Activated CD4-positive, alpha-beta T cell treated with anti-CD3 and anti-CD28 coated beads, Interleukin-2, Interleukin-4, amounts not matched to agents 100 ng/mL and 50 ng/mL, durations not matched to agents 16 hours and 8 hours (primary cell): ENCODE data around the gene MRGPRG.
"Not testable (repeated sequence)": the region's sequence is repeated elsewhere in the genome, so short reads cannot be mapped to it uniquely, and the experiment has no call there.

ENCODE experiments used
- DNase-seq: peaks from one replicate; pipeline ENCODE4 v3.0.0-alpha.2; 2020; ENCODE audit warnings: low spot score

The MRGPRG gene, protein sequence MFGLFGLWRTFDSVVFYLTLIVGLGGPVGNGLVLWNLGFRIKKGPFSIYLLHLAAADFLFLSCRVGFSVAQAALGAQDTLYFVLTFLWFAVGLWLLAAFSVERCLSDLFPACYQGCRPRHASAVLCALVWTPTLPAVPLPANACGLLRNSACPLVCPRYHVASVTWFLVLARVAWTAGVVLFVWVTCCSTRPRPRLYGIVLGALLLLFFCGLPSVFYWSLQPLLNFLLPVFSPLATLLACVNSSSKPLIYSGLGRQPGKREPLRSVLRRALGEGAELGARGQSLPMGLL

DNA sequence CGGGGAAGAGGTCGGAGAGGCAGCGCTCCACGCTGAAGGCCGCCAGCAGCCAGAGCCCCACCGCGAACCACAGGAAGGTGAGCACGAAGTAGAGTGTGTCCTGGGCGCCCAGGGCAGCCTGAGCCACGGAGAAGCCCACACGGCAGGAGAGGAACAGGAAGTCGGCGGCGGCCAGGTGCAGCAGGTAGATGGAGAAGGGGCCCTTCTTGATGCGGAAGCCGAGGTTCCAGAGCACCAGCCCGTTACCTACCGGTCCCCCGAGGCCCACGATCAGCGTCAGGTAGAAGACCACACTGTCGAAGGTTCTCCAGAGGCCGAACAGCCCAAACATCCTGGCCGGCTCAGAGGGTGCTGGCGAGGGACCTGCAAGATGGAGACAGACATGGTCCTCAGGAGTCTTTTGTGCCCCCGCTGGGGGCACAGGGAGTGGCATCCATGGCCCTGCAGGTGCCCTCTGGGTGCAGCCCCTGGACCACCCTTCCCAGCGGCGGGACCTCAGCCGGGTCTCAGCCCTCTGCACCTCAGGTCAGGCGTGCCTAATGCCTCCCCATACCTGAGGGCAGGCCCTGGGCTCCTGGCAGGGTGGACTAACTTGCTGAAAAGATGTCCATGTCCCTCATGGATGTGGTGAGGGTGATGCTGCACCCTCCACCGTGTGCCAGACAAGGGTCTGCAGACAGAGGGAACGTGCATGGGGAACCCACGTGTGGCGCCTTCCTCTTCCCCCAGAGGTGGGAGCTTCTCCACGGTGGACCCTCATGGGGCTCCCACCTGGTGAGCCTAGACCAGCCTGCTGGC lies at the start of gene MRGPRG:
MRGPRG (minus strand) TSS at position 331 of the 798 bp plus-strand sequence; CDS start at position 331, 0 bp downstream.
- DNase-seq = no peak

DNA sequence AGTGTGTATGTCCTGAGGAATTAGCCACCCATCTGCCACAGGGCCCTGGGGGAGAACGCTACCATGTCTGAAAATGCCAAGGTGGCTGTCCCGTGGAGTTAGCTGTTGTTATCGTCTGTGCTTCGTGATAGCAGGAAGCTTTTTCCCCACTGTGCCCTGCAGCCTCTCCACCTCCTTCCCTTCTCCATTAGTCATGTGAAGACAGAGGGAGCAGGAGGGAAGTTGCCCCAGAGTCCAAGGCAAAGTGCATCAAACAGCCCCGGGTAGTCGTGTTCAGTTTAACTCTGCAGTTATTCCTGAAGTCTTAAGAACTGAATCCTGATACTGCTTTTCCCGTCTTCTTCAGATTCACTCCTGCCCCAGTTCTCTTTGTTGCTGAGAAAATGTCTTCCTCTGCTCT lies 43.9 kb upstream of the MRGPRG start:
- not testable (repeated sequence) for DNase-seq

DNA sequence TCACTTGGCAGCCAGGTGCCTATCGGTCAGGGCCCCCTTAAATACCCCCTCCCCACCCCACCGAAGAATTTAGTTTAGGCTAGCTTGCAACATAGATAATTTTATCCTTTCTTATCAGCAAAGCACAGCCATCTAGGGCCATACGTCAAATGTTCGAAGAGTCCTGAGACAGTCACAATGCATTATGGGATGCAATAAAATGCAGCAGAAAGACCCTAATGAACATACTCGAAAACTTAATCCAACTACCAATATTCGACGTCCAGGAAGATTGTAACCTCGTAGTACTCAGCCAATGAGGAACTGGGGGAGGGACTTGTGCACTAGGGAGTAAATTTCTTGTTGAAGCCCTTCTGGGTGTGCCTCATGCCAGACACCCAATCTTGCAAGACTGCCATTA lies 43.2 kb upstream of the MRGPRG start:
- not testable (repeated sequence) for DNase-seq

DNA sequence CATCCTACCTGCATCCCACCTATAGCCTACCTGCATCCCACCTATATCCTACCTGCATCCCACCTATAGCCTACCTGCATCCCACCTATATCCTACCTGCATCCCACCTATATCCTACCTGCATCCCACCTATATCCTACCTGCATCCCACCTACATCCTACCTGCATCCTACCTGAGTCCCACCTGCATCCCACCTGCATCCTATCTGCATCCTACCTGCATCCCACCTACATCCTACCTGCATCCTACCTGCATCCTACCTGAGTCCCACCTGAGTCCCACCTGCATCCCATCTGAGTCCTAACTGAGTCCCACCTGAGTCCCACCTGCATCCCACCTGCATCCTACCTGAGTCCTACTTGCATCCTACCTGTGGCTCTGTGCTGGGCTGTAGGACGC lies 38.9 kb upstream of the MRGPRG start:
- DNase-seq = not testable (repeated sequence)

DNA sequence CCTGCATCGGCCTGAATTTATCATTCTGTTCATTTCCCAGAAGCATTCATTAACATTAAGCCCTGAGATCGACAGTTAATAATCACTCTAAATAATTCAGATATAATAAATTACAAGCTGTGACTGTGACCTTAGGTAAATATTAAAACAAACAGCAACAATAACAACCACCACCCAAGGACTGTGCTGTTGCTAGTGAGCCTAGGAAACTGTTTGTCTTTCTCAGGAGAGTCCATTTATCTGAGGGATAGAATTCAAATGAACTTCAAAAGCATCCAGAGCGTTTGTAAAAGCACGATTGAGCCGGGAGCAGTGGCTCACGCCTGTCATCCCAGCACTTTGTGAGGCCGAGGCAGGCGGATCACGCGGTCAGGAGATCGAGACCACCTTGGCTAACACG lies 36.6 kb upstream of the MRGPRG start:
- DNase-seq = not testable (repeated sequence)

DNA sequence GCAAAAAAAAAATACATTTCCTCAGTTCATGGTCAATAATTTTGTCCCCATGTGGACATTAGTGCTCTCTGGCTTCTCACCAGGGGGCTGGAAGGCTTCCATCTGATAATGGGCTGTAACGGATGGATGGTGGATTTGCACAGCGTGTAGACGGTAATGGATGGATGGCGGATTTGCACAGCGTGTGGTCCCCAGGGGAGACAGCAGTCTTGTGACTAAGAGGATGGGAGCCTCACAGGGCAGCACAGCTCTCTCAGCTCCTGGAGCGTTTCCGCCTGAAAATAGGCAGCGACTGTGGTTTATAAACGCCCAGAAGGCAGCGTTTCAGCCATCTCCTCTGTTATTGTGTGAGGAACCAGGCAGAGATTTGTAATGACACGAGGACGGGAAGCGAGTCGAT lies 36.2 kb upstream of the MRGPRG start:
- DNase-seq = not testable (repeated sequence)

DNA sequence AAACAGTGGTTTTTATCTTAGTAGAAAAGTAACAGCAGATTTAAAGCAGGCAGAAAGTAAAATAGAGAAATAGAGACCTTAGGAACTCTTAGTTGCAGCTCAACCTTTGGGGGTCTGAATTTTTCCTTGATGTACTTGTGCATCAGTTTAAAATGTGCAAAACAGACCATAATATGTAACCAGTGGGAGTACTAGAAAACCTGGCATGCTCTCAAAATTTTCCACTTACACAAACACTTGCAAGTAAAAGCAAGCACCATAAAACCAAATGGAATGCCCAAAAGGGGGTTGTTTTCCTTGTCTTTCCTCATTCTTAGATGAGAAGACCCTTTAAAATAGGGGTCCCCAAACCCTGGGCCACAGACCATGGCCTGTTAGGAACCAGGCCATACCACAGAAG lies 26.5 kb upstream of the MRGPRG start:
- DNase-seq = no peak

DNA sequence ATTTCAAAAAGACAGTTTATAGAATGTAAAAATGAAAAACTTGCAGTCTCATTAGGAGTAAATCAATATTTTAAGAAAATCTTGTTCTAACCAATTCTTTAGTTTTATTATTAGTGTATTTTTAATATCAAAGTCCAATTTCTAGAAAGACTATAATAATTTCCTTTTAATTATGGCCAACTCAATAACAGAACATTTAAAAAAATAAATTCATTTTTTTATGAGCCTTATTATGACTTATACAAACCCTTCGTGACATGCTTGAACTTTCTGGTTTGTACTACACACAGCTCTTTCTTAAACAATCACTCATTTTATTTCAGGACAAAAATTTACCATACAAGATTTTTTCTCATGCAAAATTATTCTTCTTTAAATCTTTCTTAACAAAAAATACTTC lies 25.3 kb upstream of the MRGPRG start:
- DNase-seq = no peak

DNA sequence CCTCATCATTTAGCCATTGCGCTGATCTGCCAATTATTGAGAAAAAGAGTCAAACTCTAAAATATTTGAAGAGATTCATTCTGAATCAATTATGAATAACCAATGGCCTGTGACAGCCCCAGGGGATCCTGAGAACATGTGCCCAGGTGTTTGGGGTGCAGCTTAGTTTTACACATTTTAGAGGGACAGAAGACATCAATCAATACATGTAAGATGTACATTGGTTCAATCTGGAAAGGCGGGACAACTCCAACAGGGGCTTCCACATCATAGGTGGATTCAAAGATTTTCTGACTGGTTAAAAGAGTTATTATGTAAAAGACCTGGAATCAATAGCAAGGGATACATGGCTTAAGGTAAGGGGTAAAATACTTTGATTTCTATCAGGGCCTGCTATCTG lies 18.5 kb upstream of the MRGPRG start:
- no peak for DNase-seq

DNA sequence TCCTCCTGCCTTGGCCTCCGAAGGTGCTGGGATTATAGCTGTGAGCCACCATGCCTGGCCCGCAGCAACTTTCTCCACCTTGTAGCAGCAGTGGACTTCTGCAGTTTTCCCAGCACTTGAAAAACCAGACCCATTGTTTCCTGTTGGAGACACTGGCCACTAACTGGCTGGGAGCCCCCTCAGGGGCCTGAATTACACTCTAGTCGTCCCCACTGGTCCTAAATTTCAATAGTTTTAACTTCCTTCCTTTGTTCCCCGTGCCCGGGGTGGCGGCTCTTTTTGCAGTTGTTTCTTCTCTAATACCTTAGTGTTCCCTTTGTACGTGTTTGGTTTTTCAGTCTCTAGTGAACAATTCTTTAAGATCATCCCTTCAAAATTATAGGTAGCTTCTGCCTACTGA lies 16.2 kb upstream of the MRGPRG start:
- no peak for DNase-seq

DNA sequence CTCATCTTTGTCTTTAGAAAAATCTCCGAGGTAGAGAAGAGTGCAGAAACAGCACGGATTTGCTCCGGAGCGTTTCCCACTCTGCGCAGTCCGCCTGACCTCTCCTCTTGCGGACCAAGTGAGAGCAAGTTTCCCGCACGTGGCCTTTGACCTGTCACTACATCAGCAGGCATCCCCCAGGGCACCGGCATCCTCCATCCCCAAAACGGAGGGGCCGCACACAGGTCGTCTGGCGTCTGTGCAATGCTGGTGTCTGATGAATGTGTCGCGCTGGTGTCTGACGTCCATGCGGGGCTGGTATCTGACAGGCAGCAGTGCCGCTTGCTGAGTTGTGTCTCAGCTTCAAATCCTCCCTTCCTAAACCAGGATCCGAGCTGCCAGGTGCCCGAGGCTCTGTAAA lies 14.3 kb upstream of the MRGPRG start:
- DNase-seq = no peak

DNA sequence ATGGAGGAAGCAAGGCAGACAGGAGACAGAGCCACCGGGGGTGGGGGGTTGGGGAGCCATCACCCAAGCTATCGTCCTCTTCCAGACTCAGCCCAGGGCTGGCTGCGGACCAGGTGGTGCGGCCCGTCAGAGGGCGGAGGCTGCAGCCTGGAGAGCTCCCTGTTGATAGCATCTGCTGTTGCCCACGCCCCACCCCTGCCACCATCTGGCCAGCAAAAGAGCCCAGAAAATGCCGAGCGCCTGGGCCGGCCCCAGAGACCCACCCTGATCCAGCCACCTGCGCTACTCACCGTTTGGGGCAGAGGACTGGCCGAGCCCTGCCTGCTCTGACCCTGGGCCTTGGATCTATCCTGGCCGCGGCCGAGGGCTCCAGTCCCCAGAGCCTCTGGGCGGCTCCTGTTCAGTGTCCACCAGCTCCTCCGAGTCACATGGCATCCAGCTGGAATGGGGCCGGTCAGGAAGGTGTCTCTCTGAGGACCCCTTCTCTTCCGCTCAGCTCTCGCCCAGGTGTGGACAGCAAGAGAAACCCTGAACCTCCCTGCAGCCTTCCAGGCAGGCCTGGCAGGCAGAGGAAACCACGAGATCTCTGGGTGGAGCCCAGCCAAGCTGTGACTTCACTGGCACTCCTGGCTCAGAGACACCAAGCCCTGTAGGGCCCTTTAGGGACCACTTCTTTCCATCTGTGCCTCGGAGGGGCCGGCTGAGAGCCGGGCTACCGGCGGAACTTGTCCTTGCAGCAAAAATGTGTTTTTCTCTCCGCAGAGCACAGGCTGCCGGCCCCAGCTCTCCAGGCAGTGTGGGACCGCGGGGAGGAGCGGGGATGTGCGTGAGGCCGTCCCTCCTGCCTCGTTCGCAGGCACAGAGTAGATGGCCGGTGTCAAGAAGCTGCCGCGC lies 13.5 kb upstream of the MRGPRG start, which contains the start of gene MRGPRE:
MRGPRE (minus strand) TSS at position 567 of the 894 bp plus-strand sequence. CDS start 3,618 bp downstream, outside the sequence.
- no peak for DNase-seq

DNA sequence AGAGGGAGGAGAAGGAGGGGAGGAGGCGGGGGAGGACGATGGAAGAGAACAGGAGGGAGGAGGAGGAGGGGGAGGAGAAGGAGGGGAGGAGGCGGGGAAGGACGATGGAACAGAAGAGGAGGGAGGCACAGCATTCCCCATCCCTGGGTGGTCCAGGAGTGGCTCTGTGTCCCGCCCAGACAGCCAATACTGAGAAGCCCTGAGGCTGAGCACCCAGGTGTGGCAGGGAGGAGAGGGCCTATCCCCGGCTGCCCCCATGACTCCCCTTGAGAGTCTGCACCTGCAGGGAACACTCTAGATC lies 12.9 kb upstream of the MRGPRG start:
- no peak for DNase-seq

DNA sequence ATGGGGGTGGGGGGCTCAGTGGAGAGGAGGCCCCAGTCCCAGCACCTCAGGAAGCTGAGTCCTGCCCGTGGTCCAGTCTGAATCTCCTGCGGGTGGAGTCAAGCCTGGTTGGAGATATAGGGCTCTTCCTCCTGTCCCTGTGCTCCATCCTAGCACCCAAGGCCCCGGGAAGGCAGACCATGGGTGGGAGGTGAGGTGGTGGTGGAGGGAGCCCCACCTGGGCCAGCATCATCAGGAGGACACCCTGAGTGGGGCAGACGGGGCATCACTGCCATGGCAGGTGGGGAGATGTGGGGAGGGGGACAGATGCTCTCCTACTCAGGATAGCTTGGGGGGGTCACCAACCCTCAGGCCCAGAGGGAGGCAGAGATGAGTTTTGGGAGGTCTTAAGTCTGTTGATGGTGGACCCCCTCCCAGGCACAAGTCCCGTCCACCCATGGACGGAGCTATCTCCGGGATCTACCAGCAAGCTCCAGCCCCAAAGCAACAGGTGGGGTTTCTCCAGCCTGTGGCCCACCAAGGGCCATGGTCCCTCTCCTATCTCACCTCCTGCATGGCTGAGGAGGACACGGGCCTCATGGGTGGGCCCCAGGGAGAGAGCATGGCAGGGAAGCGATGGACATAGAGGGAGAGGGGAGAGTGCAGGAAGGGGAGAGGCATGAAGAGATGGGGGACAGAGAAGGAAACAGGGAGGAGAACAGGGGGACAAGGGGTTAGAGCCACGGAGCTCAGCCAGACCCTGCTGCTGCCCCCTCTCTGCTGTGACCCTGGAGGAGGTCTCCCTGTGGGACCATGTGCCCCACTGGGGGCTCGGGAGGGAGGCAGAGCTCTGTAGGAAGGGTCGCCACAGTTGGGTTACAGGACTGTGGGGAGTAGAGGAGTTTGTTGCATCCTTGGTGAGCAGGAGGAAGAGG lies 12.3 kb upstream of the MRGPRG start:
- no peak for DNase-seq

DNA sequence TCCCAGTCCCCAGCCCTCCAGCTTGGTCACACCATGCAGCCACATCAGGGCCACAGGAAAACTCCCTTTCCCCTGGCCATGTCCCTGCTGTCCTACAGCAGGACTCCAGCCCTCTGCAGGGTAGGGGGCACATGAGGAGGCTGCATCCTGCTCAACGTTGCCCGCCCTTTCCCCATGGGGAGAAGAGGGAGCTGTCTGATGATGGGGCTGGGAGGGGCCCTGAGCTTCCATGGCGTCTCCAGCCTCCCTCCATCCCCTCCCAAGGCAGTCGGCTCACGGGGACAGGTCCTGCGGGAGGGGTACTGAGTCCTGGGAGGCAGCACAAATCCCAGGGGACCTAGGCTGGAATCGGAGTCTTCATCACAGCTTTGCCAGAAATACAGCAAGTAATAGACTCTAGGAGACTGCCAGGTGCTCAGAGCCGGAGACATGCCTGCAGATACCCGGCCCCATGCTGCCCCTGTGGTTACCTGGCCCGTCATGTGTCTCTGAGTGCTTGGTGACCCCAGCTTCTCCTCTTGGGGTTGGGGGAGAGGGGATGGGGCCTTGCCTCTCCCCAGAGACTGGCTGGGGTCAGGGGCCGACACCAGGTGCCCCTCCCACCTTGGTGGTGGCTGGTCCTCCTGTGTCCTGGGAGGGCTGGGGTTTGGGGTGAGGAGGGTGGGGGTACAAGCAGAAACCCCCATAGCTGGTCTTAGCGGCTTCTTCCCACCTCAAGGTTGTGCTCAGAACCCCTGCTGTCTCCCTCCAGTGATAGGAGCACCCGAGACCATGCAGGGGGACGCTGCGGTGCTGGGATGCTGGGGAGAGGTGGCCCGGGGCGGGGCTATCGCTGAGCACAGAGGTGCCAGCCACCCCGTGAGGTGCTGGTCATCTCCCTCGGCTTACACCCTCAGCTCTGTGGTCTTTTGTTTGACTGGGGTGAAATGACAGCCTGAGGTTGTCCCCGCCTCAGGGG lies 11.3 kb upstream of the MRGPRG start:
- no peak for DNase-seq

DNA sequence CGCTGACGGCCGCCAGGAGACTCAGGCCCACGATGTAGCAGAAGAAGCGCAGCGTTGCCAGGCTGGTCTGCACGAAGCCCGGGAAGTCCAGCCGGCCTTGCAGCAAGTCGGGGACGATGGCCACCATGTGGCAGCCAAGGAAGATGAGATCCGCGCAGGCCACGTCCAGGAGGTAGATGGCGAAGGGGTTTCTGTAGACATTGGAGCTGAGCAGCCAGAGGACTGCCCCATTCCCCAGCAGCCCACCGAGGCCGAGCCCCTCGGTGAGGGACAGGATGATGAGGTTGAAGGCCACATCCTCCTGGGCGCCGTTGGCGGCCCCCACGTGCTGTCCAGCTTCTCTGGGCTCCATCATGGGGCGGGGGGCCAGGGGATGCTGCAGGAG lies 9.8 kb upstream of the MRGPRG start:
- DNase-seq = no peak

DNA sequence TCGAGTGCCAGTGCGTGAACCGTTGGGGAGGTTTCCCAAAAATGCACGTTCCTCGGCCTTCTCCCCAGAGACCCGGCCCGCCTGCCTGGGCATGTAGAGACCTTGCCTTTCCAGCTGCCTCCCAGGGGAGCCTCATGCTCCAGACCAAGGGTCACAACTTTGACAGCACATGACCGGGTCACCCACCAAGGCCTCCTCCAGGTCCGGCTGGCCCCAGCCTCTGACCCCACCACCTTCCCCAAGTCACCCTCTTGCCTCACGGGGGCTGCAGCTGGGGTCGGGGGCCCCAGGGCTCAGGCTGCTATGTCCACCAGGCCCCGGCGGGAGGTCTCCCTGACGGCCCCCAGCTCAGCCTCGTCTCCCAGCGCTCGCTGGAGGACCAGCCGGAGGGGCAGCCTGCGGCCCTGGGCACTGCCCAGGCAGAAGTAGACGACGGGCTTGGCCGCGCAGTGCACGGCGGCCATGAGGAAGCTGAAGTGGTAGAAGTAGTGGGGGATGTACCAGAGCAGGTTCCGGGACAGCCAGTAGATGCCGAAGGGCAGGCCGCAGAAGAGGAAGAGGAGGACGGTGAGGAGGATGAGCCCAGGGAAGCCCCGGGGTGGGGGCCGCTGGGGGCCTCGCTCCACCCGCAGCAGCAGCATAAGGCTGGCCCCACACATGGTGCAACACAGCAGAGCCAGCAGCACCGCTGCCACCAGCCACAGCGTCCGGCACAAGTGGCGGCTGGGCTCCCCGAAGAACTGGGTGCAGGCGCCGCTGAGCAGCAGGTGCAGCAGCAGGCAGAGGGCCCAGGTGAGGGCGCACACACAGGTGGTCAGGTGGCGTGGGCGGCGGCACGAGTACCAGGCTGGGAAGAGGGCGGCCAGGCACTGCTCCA lies 9.2 kb upstream of the MRGPRG start:
- DNase-seq = no peak

DNA sequence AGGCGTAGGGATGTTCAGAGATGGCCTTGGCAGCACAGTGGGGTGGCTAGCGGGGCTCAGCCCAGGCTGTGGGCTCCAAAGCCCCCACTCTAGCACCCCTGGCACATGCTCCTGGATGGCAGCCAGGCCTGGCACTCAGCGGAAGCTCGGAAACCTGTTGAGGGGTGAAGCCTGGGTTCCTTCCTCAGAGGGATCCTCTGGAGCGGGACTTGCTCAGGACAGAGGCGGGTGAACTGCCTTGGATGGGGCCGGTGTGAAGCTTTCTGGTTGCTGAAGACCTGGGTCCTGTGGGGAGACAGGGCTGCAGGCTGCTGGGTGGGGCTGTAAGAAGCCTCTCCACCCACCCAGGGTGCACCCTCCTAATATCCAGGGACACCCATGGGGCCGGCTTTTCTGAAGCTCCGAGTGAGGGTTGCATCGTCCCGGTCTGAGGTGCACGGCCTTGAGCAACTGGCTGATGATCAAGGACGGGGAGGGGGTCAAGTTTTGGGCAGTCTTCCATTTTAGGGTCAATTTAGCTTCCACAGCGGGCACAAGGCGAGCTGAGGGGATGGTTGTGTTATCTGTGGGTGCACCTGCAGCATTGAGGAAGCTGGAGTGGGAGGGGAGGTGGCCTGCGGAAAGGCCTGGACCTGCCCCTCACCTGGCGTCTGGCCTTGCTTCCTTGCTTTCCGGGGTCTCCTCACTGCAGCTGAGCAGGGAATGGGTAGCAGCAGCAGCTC lies 8.4 kb upstream of the MRGPRG start:
- DNase-seq = no peak
